Subcutaneous adipose tissue (tissue), 4 donors: Measurements from ENCODE around the gene SLC27A4. TPM values are rescaled to one million over a fixed set of nuclear protein-coding genes. Genes with fewer than 3 reads are reported as not detected.

Experiments
- total RNA-seq, 4 donors: library from RNA; depleted of rRNA; stranded (reverse); fragments of >200 nt; gene quantifications; one replicate each; pipeline ENCODE4 v1.1.0, GENCODE V29; 2016
- TF ChIP-seq, protein P1 (sequence below): fragments of 450-650 bp; IDR thresholded peaks from one replicate; pipeline ENCODE4 v1.5.1; 2016; ENCODE audit warnings: low read depth, mild to moderate bottlenecking, control low read depth, antibody characterized with exemption, moderate library complexity

The SLC27A4 gene
- total RNA-seq, 4 donors from 2014 or later = 10.1 to 17.3 (median 12.3) TPM

DNA sequence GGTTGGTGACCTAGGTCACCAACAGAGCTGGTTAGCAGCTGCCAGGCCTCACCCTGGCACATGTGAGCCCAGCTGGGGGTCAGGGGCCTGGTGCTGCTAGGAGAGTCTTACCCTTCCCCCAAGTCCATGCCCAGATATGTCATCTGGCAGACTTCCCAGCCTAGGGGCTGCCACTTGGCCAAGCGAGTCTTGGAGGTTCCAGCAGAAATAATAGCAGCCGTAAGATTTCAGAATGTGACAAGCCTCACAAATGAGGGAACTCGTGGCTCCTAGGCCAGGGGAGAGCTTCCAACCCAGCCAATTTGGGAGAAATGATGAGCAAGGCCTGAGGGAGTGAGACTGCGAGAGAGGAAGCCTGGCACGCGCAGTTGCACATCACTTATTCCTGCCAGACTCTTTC is 41.9 kb downstream of the SLC27A4 start:
- TF ChIP-seq, protein P1, sequence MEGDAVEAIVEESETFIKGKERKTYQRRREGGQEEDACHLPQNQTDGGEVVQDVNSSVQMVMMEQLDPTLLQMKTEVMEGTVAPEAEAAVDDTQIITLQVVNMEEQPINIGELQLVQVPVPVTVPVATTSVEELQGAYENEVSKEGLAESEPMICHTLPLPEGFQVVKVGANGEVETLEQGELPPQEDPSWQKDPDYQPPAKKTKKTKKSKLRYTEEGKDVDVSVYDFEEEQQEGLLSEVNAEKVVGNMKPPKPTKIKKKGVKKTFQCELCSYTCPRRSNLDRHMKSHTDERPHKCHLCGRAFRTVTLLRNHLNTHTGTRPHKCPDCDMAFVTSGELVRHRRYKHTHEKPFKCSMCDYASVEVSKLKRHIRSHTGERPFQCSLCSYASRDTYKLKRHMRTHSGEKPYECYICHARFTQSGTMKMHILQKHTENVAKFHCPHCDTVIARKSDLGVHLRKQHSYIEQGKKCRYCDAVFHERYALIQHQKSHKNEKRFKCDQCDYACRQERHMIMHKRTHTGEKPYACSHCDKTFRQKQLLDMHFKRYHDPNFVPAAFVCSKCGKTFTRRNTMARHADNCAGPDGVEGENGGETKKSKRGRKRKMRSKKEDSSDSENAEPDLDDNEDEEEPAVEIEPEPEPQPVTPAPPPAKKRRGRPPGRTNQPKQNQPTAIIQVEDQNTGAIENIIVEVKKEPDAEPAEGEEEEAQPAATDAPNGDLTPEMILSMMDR = no peak

DNA sequence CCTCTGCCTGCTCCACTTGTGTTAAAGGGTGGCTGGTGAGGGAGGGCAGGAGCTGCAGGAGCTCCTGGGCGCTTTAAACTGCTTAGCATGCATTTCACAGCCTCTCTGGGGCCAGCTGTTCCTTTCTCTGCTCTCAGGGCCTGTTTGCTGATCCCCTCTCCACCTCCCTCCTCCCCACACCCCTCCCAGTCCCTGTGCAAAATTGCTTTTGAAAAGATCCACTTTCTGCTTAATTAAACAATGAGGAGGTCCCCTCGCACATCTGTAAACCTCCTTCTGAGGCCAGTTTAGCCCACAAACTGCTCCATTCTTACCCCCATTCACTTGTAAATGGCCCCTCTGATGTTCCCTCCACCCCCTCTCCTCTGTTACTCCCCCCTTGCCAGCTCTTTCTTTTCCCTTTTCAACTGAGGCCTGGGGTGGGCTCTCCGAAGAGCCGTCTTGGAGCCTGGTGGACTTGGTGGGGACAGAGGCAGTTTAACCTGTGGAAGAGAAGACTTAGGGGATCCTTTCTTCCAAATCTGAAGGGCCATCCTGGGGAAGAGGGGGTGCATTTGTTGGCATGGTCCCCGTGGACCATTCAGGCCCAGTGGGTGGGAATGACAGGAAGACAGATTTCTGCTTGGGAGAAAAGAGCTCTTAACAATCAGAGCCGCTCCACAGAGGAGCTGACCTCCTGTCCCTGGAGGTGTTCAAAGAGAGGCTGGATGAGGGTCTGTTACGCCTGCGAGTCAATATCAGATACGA is 42.9 kb downstream of the SLC27A4 start:
- TF ChIP-seq, protein P1 = no peak

DNA sequence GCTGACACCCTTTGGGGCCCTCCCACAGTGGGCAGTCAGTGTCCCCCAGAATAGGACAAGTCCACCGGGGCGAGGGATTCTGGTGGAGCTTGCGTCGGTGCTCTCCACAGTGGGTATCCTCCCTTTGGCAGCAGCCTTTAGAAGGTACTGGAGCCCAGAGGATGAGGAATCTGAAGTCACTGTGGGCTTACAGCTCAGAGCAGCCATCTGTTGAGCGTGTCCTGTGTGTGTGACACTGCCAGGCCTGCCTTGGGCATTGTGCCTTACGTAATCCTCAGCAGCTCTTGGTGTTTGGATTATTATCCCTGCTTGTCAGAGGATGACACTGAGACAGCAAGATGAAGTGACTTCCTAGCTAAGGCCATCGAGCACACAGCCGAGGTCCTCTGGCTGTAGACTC is 43.5 kb downstream of the SLC27A4 start:
- TF ChIP-seq, protein P1 = no peak

DNA sequence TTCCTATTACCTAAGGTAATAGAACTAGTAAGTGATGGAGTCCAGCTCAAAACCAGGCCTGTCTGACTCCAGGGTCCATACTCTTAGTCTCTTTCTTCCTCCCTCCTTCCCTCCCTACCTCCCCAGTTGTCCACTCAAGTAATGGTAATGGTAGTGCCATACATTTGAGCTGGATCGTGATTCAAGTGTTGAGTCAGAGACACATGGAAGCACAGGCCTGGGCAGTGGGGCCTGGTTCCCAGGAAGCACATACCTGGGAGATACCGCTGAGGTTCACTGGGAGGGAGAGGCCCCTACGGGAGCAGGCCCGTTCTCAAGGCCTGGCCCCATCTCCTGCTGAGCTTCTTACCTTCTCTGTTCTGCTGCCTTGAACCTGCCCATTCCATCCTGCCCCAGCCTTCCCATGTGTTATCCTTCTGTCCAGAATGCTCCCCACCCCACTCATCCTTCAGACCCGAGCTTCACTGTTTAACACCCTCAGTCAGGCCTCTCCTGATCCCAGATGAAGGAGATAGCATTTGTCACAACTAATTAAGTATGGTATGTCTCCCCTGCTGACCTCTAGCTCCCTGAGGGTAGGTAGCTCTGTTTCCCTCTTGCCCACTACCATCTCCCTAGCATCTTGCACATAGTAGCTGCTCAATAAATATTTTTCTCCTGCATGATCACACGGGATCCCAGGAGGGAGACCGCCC is 44.6 kb downstream of the SLC27A4 start:
- TF ChIP-seq, protein P1 = no peak

DNA sequence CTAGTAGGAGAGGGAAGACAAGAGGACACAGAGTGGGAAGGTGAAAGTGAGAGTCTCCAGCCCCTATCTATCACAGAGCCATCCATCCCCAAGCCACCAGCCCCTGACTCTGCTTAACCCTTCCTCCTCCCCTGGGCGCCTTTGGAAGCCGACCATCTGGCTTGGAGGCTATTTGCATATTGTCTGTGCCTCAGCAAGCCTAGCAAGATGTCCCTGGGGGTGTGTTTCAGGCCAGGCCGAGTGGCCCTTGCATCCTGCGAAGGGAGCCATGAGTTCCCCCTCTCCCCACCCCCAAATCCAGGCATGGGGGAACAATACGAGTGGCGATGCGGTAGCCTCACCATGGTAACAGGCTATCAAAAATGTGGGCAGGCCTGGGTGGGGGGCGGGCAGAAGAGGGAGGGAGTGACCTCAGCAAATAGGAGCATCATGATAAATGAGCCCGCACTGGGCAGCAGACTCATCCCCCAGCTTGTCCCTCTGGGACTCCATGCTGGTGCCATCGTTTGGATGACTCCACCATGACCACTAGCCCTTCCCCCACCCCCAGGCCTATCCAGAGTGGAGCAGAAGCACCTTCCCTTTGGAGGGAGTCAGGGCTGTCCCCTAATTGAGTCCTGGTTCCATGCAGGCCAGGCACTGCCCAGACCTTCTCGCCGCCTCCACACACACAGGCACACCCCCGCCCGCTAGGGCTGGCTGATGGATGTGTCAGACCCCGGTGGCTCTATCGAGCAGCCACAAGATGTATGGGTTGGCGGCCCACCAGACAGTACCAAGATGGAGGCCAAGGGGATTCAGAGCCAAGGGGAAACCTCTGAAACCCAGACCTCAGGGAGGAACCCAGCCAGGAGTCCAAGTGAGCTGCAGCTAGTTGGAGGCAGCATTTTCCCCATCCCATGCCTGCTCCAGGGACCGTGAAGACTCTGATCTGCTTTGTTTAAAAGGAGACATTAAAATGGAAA is 45.5 kb downstream of the SLC27A4 start:
- TF ChIP-seq, protein P1 = no peak

DNA sequence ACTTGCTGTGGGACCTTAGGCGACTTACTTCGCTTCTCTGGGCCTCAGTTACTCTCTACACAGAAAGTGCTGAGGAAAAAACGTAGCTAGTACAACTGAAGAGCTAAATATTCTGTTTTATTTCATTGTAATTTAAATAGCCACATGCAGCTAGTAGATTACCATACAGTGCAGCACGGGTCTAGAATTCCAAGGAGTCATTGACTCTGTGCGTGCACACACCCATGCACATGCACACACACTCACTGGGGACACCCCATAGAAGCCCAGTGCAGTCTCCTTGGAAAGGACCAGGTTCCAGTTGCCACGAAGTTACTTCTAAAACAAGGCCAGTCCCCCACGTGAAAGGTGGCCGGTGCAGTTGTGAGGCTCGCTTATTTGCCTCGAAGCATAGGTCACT is 47.8 kb downstream of the SLC27A4 start:
- TF ChIP-seq, protein P1 = no peak
